SK-N-MC (cell line): ENCODE results near the gene DLGAP1.

Experiments used
- EZH2 ChIP-seq: fragments of 200-600 bp; sonication (generic); IDR thresholded peaks from one replicate; pipeline ENCODE4 v1.6.1; 2017; ENCODE audit warnings: antibody characterized with exemption
- FOXP2 ChIP-seq: optimal IDR thresholded peaks from 2 replicates; pipeline ENCODE3; 2011; ENCODE audit warnings: mild to moderate bottlenecking, moderate library complexity; ENCODE audit not compliant: insufficient read depth; ENCODE audit errors: extremely low read length, control extremely low read depth
- POLR2AphosphoS5 ChIP-seq: IDR thresholded peaks from 2 replicates; pipeline ENCODE4 v1.6.1; 2012; ENCODE audit warnings: mild to moderate bottlenecking, low read depth, low read length, borderline replicate concordance

GRCh38 chr18:3985020-3985419 is 470.1 kb downstream of the DLGAP1 start:
- no peak for TF ChIP-seq EZH2
- no peak for TF ChIP-seq POLR2AphosphoS5
- no peak for TF ChIP-seq FOXP2
